Trophoblast cell (in vitro differentiated cells and primary cell): ENCODE data around the gene GNPDA2. TPM values are rescaled to one million over a fixed set of nuclear protein-coding genes. Genes with fewer than 3 reads are reported as not detected.
A peak's percentile ranks its signal among the peaks of the same experiment; 100 is the strongest.

Experiments
- DNase-seq, 2 donors: peaks; one replicate each; pipeline ENCODE4 v3.0.0-alpha.2; 2016
- H2AFZ ChIP-seq: 2 replicates; pipeline ENCODE4 v1.6.1; 2013; ENCODE audit warnings: low read length, moderate library complexity, mild to moderate bottlenecking; ENCODE audit not compliant: insufficient read depth, poor library complexity
- H2AK5ac ChIP-seq: 2 replicates; pipeline ENCODE4 v1.6.1; 2013; ENCODE audit warnings: mild to moderate bottlenecking, low read length
- H2BK120ac ChIP-seq: 2 replicates; pipeline ENCODE4 v1.6.1; 2013; ENCODE audit warnings: low read length, mild to moderate bottlenecking, moderate library complexity; ENCODE audit not compliant: insufficient read depth, poor library complexity
- H2BK12ac ChIP-seq: 2 replicates; pipeline ENCODE4 v1.6.1; 2013; ENCODE audit warnings: mild to moderate bottlenecking, low read length, moderate library complexity
- H2BK5ac ChIP-seq: 2 replicates; pipeline ENCODE4 v1.6.1; 2013; ENCODE audit warnings: low read length, low read depth, moderate library complexity, mild to moderate bottlenecking; ENCODE audit not compliant: poor library complexity
- H3K14ac ChIP-seq: 2 replicates; pipeline ENCODE4 v1.6.1; 2013; ENCODE audit warnings: mild to moderate bottlenecking, low read length
- H3K18ac ChIP-seq: 2 replicates; pipeline ENCODE4 v1.6.1; 2013; ENCODE audit warnings: mild to moderate bottlenecking, low read length
- H3K23ac ChIP-seq: 2 replicates; pipeline ENCODE4 v1.6.1; 2013; ENCODE audit warnings: low read length
- H3K27ac ChIP-seq: 2 replicates; pipeline ENCODE4 v1.5.1; 2013; ENCODE audit warnings: low read depth, mild to moderate bottlenecking, inconsistent platforms, low read length, moderate library complexity
- H3K27me3 ChIP-seq: 2 replicates; pipeline ENCODE4 v1.6.1; 2013; ENCODE audit warnings: inconsistent platforms, mild to moderate bottlenecking, low read length, moderate library complexity; ENCODE audit not compliant: insufficient read depth
- H3K36me3 ChIP-seq, 2 experiments: 1 replicate in 1 of 2; 2 replicates in 1 of 2; pipeline ENCODE4 v1.6.1; 2013; ENCODE audit warnings: low read length in 2 of 2, mild to moderate bottlenecking in 2 of 2, moderate library complexity in 1 of 2; ENCODE audit not compliant: insufficient read depth in 2 of 2, control insufficient read depth in 1 of 2
- H3K4ac ChIP-seq: 2 replicates; pipeline ENCODE4 v1.6.1; 2013; ENCODE audit warnings: low read depth, mild to moderate bottlenecking, low read length, moderate library complexity
- H3K4me1 ChIP-seq, 2 experiments: 1 replicate in 1 of 2; 2 replicates in 1 of 2; pipeline ENCODE4 v1.6.1; 2013; ENCODE audit warnings: low read length in 2 of 2, mild to moderate bottlenecking in 2 of 2, moderate library complexity in 1 of 2; ENCODE audit not compliant: insufficient read depth in 2 of 2, control insufficient read depth in 1 of 2
- H3K4me2 ChIP-seq: 2 replicates; pipeline ENCODE4 v1.6.1; 2013; ENCODE audit warnings: inconsistent platforms, mild to moderate bottlenecking, low read length, moderate library complexity
- H3K4me3 ChIP-seq: 2 replicates; pipeline ENCODE4 v1.5.1; 2013; ENCODE audit warnings: mild to moderate bottlenecking, low read depth, low read length, inconsistent platforms
- H3K79me1 ChIP-seq: one replicate; pipeline ENCODE4 v1.6.1; 2013; ENCODE audit warnings: low read length
- H3K79me2 ChIP-seq: 2 replicates; pipeline ENCODE4 v1.6.1; 2013; ENCODE audit warnings: low read length, mild to moderate bottlenecking; ENCODE audit not compliant: control insufficient read depth, insufficient read depth, poor library complexity
- H3K9ac ChIP-seq: 2 replicates; pipeline ENCODE4 v1.6.1; 2013; ENCODE audit warnings: mild to moderate bottlenecking, low read length
- H3K9me3 ChIP-seq: 2 replicates; pipeline ENCODE4 v1.6.1; 2013; ENCODE audit warnings: low read depth, mild to moderate bottlenecking, control low read depth, inconsistent platforms, low read length; ENCODE audit not compliant: insufficient read depth
- H4K12ac ChIP-seq: 2 replicates; pipeline ENCODE4 v1.6.1; 2013; ENCODE audit warnings: low read depth, mild to moderate bottlenecking, low read length, moderate library complexity
- H4K8ac ChIP-seq: 2 replicates; pipeline ENCODE4 v1.6.1; 2013; ENCODE audit warnings: low read depth, mild to moderate bottlenecking, low read length, moderate library complexity
- H4K91ac ChIP-seq: one replicate; pipeline ENCODE4 v1.6.1; 2013; ENCODE audit warnings: low read depth, mild to moderate bottlenecking, low read length, moderate library complexity
- WGBS: extraction: QIAGEN DNeasy Blood & Tissue Kit; methylation state at CpG from one replicate; pipeline ENCODE4 v1.1.7; 2013; ENCODE audit warnings: missing lambda C conversion rate; ENCODE audit not compliant: insufficient read length, insufficient coverage; ENCODE audit errors: extremely low coverage; 5-methylcytosine and 5-hydroxymethylcytosine counted together
- polyA plus RNA-seq: library from polyadenylated mRNA; stranded (reverse); fragments of 200-250 nt; gene quantifications from 2 replicates; pipeline ENCODE4 v1.2.3, GENCODE V29; 2013

Gene GNPDA2
- polyA plus RNA-seq = 4.7 and 5.1 TPM in 2 replicates

DNA sequence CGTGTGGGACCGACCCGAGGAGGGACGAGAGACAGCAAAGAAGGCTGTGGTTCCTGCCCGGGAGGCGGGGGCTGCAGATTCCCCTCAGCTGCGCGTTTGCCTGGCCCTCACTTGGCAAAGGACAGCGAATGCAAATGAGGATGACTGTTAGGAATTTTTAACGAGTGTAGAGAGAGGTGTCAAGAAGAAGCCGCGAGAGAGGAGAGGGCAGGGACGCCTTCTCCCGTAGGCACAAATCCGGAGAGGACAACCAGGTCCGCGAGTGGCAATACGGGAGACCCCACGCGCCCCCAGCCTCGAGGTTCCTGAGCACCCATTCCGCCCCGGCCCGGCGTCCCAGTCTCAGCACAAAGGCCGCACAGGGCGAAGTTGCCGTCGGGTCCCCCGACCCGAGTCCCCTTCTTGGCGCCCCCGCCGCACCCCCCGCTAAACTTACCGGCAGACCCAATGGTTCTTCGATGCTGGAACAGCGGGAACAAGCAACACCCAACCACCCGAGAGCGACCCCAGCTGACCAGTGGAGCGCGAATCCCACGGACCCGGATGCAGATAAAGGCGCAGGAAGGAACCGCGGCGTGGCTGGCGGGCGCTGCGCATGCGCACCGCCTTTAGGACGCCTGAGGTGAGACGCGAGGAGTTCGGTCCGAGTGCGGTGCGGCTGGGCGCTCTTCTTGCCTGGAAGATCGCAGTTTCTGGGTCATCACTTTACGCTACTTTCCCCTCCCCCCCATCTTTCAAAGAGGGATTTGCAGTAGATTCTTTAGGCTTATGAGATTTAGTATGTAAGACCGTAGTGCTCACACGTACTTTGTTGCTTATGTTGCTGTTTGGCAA, at the start of gene GNPDA2:
TSS of gene GNPDA2 (minus strand) at position 519 of the 834 bp plus-strand sequence. CDS start 4,349 bp downstream, outside the sequence.
- no CpG with 5 or more reads among the region's 65 CpGs for WGBS

DNA sequence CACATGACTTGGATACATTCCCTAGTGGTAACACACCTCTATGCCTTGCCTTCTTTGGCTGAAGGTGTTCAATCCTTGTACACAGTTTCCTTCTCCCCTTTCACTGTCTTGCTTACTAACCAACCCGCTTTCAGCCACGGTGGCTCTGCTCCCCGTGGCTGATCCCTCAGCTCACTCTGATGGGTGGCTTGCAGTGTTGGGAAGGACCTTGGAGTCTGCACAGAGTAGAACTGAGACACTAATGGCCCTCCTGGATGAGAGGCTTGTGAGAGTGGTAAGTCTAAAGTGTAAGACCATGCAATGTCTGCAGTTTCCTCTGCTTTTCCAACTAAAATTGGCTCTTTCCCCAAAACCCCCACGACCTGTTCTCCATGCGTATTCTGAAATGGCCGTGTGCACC, 46.0 kb upstream of the GNPDA2 start:
- H4K12ac ChIP-seq = no peak overlapping the region
- H4K8ac ChIP-seq = no peak overlapping the region
- no peak overlapping the region for H2AK5ac ChIP-seq
- no peak for DNase-seq
- H3K23ac ChIP-seq = no peak overlapping the region
- H2BK5ac ChIP-seq = no peak overlapping the region
- H3K18ac ChIP-seq = no peak overlapping the region
- WGBS = no CpG with 5 or more reads among the region's 6 CpGs
- H4K91ac ChIP-seq = no peak overlapping the region
- H3K9ac ChIP-seq = no peak overlapping the region
- no peak overlapping the region for H3K27ac ChIP-seq
- H3K4me2 ChIP-seq = no peak overlapping the region
- H3K36me3 ChIP-seq = no peaks in the 10 kb centered on the region
- H3K79me1 ChIP-seq = no peaks in the 10 kb centered on the region
- no peak overlapping the region for H2BK120ac ChIP-seq
- no peak overlapping the region for H3K4ac ChIP-seq
- H3K14ac ChIP-seq = no peak overlapping the region
- no peaks in the 10 kb centered on the region for H3K27me3 ChIP-seq
- H3K4me3 ChIP-seq = no peak overlapping the region
- no peaks in the 10 kb centered on the region for H3K79me2 ChIP-seq
- H3K4me1 ChIP-seq = no peaks in the 10 kb centered on the region
- H2AFZ ChIP-seq = no peak overlapping the region
- no peaks in the 10 kb centered on the region for H3K9me3 ChIP-seq
- no peak overlapping the region for H2BK12ac ChIP-seq

More for the DNA sequence above, at the start of gene GNPDA2:
- no peak within 1 kb of the TSS for H3K27ac ChIP-seq
- peak within 1 kb of the TSS; percentile 70 for H3K9ac ChIP-seq
- H4K8ac ChIP-seq = peak within 1 kb of the TSS; percentile 75
- H3K79me2 ChIP-seq = peaks cover 3% of the 10 kb centered on the region
- H2AK5ac ChIP-seq = no peak within 1 kb of the TSS
- DNase-seq = peak; percentile 80
- H3K23ac ChIP-seq = no peak within 1 kb of the TSS
- no peak within 1 kb of the TSS for H2BK12ac ChIP-seq
- no peaks in the 10 kb centered on the region for H3K27me3 ChIP-seq
- H2BK5ac ChIP-seq = no peak within 1 kb of the TSS
- H3K18ac ChIP-seq = peak within 1 kb of the TSS; percentile 20
- H3K4ac ChIP-seq = no peak within 1 kb of the TSS
- H2AFZ ChIP-seq = peak within 1 kb of the TSS; percentile 73
- H3K14ac ChIP-seq = peak within 1 kb of the TSS; percentile 51
- peak within 1 kb of the TSS; percentile 56 for H4K12ac ChIP-seq
- H3K36me3 ChIP-seq = no peaks in the 10 kb centered on the region
- H4K91ac ChIP-seq = no peak within 1 kb of the TSS
- peak within 1 kb of the TSS; percentile 84 for H3K4me3 ChIP-seq
- peak within 1 kb of the TSS; percentile 93 for H3K4me2 ChIP-seq
- no peaks in the 10 kb centered on the region for H3K4me1 ChIP-seq
- peaks cover 4% of the 10 kb centered on the region for H3K79me1 ChIP-seq
- no peak within 1 kb of the TSS for H2BK120ac ChIP-seq
- no peaks in the 10 kb centered on the region for H3K9me3 ChIP-seq

DNA sequence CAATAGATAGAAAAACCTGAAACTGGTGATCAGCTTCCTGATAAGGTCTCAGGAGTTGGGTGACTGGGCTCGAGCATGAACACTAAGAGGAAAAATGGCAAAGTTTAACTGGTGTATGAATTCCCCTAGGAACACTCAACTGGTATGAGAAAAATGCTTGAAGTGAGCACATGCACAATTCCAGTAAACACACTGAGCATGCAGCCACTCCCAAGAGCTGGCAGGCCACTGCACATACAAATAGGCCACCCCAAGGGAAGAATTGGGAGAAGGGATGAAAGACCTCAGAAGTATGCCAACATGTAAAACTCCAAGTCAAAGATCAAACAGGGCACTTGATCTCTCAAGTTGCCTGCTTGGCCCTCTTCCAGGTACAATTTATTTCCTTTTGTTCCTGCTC, 45.4 kb upstream of the GNPDA2 start:
- Histone ChIP-seq H3K27me3 (no peaks in the 10 kb centered on the region), H3K9me3 (no peaks in the 10 kb centered on the region), H3K27ac (no peak overlapping the region), H3K36me3 (no peaks in the 10 kb centered on the region), H2BK120ac (no peak overlapping the region), H3K4ac (no peak overlapping the region), H3K79me2 (no peaks in the 10 kb centered on the region), H3K9ac (no peak overlapping the region), H2BK5ac (no peak overlapping the region), H4K8ac (no peak overlapping the region), H3K79me1 (no peaks in the 10 kb centered on the region), H3K4me2 (no peak overlapping the region), H3K14ac (no peak overlapping the region), H2AFZ (no peak overlapping the region), H4K12ac (no peak overlapping the region), H3K4me3 (no peak overlapping the region), H4K91ac (no peak overlapping the region), H2BK12ac (no peak overlapping the region), H3K4me1 (no peaks in the 10 kb centered on the region), H3K18ac (no peak overlapping the region), H3K23ac (no peak overlapping the region), H2AK5ac (no peak overlapping the region)
- DNase-seq = peak in 1 of 2 donors; percentile 42
- WGBS = no CpG with 5 or more reads among the region's 1 CpG

DNA sequence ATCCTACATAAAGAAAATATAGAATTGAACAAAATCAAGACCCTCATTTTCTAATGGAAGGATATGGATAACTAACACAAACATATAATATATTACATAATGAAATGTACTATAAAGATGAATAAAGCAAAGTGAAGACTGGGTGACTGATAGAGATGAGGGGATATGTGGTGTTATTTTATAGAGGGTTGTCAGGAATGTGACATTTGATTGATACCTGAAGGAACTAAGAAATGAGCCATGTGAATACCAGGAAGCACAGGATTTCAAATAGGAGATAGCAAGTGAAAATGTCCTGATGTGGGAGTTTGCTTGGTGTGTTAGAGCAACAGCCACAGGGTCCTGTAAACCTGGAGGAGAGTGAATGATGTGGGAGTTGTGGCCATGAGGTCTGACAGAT, 40.1 kb upstream of the GNPDA2 start:
- Histone ChIP-seq H4K8ac (no peak overlapping the region), H4K12ac (no peak overlapping the region)

More for the DNA sequence above, 40.1 kb upstream of the GNPDA2 start:
- no peak overlapping the region for H3K27ac ChIP-seq
- H2BK5ac ChIP-seq = no peak overlapping the region
- H3K9ac ChIP-seq = no peak overlapping the region
- no peak overlapping the region for H3K4me3 ChIP-seq
- no peaks in the 10 kb centered on the region for H3K27me3 ChIP-seq
- H4K91ac ChIP-seq = no peak overlapping the region
- no peaks in the 10 kb centered on the region for H3K79me1 ChIP-seq
- no peaks in the 10 kb centered on the region for H3K9me3 ChIP-seq
- H3K23ac ChIP-seq = no peak overlapping the region
- H3K79me2 ChIP-seq = no peaks in the 10 kb centered on the region
- H3K4me1 ChIP-seq = no peaks in the 10 kb centered on the region
- no peak overlapping the region for H3K4ac ChIP-seq
- H3K14ac ChIP-seq = no peak overlapping the region
- no peaks in the 10 kb centered on the region for H3K36me3 ChIP-seq
- no peak overlapping the region for H2AFZ ChIP-seq
- H3K4me2 ChIP-seq = no peak overlapping the region
- H2AK5ac ChIP-seq = no peak overlapping the region
- DNase-seq = no peak
- no peak overlapping the region for H2BK12ac ChIP-seq
- H2BK120ac ChIP-seq = no peak overlapping the region
- no peak overlapping the region for H3K18ac ChIP-seq
